Measurements from ENCODE around the gene RABGAP1L.
A peak's percentile ranks its signal among the peaks of the same experiment; 100 is the strongest.

Gene RABGAP1L

GRCh38 chr1:174949061-174949460, 789.7 kb downstream of the RABGAP1L start:
- TF ChIP-seq, protein P1, sequence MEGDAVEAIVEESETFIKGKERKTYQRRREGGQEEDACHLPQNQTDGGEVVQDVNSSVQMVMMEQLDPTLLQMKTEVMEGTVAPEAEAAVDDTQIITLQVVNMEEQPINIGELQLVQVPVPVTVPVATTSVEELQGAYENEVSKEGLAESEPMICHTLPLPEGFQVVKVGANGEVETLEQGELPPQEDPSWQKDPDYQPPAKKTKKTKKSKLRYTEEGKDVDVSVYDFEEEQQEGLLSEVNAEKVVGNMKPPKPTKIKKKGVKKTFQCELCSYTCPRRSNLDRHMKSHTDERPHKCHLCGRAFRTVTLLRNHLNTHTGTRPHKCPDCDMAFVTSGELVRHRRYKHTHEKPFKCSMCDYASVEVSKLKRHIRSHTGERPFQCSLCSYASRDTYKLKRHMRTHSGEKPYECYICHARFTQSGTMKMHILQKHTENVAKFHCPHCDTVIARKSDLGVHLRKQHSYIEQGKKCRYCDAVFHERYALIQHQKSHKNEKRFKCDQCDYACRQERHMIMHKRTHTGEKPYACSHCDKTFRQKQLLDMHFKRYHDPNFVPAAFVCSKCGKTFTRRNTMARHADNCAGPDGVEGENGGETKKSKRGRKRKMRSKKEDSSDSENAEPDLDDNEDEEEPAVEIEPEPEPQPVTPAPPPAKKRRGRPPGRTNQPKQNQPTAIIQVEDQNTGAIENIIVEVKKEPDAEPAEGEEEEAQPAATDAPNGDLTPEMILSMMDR (IDR thresholded peaks at IDR 0.05; ENCODE audit: insufficient read depth, missing control alignments) = no peak
- DNase-seq (ENCODE audit: insufficient read length, low spot score) (no peak), FAIRE-seq (peak; percentile 70)

DNA sequence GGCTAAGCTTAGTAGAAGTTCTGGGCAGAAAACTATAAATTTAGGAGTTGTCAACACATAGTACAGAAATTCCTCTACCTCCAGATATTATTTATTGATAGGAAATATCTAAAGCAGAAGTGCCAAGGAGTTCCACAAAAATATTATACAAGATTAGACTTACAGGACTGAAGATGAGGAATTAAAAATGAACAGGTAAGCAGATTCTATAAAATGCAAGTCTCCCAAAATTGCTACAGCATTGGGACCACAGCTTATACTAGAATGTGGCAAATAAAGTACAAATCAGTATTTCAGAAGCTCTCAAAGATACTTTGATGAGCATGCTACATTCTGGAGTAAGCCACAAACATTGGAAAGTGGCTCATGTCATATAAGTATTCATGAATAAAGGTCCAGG, 790.3 kb downstream of the RABGAP1L start:
- DNase-seq (ENCODE audit: insufficient read length, low spot score) = no peak
- no peak for FAIRE-seq
- TF ChIP-seq, protein P1 (IDR thresholded peaks at IDR 0.05; ENCODE audit: insufficient read depth, missing control alignments) = no peak

DNA sequence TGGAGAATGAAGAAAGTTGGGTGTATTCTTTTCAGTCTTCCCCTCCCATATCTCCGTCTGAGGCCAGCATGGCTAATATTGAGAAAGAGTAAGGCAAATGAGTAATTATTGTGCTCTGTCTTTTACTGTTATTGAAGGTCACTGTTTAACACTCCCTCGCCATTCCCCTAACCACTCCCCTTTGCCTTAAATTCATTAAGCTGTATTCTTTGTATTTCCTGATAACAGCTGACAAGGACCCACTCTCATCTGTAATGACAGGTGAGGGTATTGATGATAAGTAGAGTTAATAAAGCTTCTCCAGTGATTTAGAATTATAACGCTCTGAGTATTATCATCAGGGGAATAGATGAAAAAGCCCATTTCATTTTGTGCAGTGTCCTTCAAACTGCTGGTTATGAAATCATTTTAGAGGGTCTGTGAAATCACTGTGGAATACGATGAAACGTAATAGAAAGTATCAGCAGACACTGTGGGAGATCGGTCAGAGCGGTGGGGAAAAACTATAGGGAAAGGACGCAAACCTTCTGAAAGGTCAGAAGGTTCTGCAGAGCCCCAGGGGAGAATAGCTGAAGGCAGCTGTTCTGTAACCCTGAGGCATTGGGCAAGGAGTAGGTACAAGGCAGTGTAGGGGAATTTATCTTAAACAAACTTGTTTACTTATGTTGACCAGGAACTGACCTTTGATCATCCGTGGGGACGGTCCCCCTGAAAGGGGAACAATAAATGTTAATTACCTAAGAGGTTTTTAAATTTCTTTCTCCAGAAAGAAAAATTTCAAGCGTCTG, 794.2 kb downstream of the RABGAP1L start:
- FAIRE-seq (peak; percentile 61), DNase-seq (ENCODE audit: insufficient read length, low spot score) (no peak)
- TF ChIP-seq, protein P1 (IDR thresholded peaks at IDR 0.05; ENCODE audit: insufficient read depth, missing control alignments) = no peak

DNA sequence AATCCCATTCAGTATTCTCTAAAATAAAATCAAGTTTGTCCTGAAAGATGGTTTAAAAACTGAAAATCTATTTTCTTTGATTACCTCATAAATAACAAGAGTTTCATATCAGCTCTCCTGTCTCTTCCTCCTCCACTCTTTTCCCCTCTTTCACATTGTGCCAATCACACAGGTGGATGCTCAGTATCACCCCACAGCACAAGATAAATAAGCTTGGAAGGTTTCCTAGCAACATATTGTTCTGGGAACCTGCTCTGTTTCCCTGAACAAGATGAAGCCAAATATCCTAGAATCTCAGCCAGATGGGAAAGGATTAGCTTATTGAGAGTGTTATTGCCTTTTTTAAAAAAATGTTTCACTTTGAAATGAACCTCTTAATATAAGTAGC, 794.7 kb downstream of the RABGAP1L start:
- FAIRE-seq (peak; percentile 92), DNase-seq (ENCODE audit: insufficient read length, low spot score) (no peak)
- TF ChIP-seq, protein P1 (IDR thresholded peaks at IDR 0.05; ENCODE audit: insufficient read depth, missing control alignments) = no peak

- TF ChIP-seq, protein P1 (IDR thresholded peaks at IDR 0.05; ENCODE audit: insufficient read depth, missing control alignments) = no peak
- DNase-seq (ENCODE audit: insufficient read length, low spot score) (no peak), FAIRE-seq (peak; percentile 82)
Measured at GRCh38 chr1:174954671-174955669, 795.6 kb downstream of the RABGAP1L start.

DNA sequence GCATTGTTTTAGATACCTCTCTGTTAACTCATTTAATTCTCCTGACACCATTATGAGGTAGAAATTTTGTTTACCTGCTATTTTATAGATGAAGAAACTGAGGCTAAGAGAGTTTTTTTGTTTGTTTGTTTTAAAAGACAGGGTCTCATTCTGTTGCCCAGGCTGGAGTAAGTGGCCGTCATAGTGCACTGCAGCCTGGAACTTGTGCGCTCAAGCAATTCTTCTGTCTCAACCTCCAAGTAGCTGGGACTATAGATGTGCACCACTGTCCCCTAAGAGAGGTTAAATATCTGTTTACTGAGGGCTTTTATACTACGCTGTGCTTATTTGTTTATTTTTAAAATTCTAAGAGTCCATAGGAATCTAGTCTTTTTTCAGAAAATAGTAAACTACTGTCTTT, 796.8 kb downstream of the RABGAP1L start:
- TF ChIP-seq, protein P1 (IDR thresholded peaks at IDR 0.05; ENCODE audit: insufficient read depth, missing control alignments) = no peak
- no peak for DNase-seq (ENCODE audit: insufficient read length, low spot score)
- FAIRE-seq = no peak
